Ishikawa (cell line): Measurements from ENCODE around the gene TUBB2A.

Source experiments
- FOXM1 ChIP-seq: IDR thresholded peaks from 2 replicates; pipeline ENCODE4 v1.6.1; 2012; ENCODE audit warnings: low read depth, borderline replicate concordance
- MAX ChIP-seq: IDR thresholded peaks from 2 replicates; pipeline ENCODE4 v1.6.1; 2012
- NFIC ChIP-seq: IDR thresholded peaks from 2 replicates; pipeline ENCODE4 v1.6.1; 2012
- RAD21 ChIP-seq: IDR thresholded peaks from 2 replicates; pipeline ENCODE4 v1.6.1; 2012; ENCODE audit warnings: low read depth
- TCF12 ChIP-seq: IDR thresholded peaks from 2 replicates; pipeline ENCODE4 v1.6.1; 2012; ENCODE audit warnings: low read depth

Gene TUBB2A

GRCh38 chr6:3109761-3110160, 47.6 kb downstream of the TUBB2A start:
- TF ChIP-seq RAD21: no peak
- TF ChIP-seq FOXM1: no peak
- no peak for TF ChIP-seq TCF12
- no peak for TF ChIP-seq NFIC

DNA sequence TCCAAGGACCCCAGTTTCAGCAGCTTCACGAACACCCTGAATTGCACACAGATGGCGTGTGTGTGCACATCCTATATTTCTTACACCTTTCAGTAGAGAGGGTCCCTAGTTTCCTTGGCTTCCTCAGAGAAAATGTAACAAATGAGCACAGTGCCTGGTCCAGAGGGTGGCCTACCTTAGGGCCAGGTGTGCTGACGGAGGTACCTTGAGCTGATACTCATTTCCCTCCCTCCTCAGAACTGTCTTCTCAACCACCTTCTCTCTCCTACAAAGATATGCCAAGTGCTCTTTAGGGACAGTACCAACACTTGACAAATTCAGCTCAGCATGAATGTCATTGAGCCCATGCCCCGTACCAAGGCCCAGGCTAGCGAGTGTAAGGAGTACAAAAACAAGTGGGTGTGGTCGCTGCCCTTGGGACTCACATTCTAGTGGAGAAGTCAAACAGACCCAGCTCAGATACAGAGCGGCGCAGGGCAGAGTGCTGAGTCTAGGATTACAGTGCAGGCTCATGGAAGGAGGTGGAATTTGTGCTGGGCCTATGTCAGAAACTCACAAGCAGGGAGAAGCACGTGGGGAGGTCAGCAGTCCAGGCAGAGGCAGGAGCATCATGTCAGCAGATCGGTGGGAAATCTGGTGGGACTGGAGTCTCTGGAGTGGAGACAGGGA, 48.5 kb downstream of the TUBB2A start:
- TF ChIP-seq MAX: no peak
- TF ChIP-seq TCF12: no peak
